ENCODE data around the gene RFX3.

The RFX3 gene

GRCh38 chr9:3268223-3268622, 257.6 kb downstream of the RFX3 start:
- no peak for DNase-seq

- DNase-seq: no peak
Measured at GRCh38 chr9:3263698-3264097, 262.1 kb downstream of the RFX3 start.

GRCh38 chr9:3262826-3263529, 262.8 kb downstream of the RFX3 start:
- no peak for DNase-seq

GRCh38 chr9:3261484-3261883, 264.3 kb downstream of the RFX3 start:
- no peak for DNase-seq

GRCh38 chr9:3256571-3257330, 269.1 kb downstream of the RFX3 start:
- no peak for DNase-seq

GRCh38 chr9:3251309-3251708, 274.5 kb downstream of the RFX3 start:
- no peak for DNase-seq

GRCh38 chr9:3250741-3251140, 275.1 kb downstream of the RFX3 start:
- DNase-seq: no peak

- no peak for DNase-seq
Measured at GRCh38 chr9:3247211-3247610, 278.6 kb downstream of the RFX3 start.

- DNase-seq: no peak
Measured at GRCh38 chr9:3246241-3246640, 279.6 kb downstream of the RFX3 start.

GRCh38 chr9:3244963-3245653, 280.7 kb downstream of the RFX3 start:
- no peak for DNase-seq

- DNase-seq: no peak
Measured at GRCh38 chr9:3243683-3244082, 282.1 kb downstream of the RFX3 start.

GRCh38 chr9:3241290-3241689, 284.5 kb downstream of the RFX3 start:
- DNase-seq: no peak

GRCh38 chr9:3240656-3241268, 285.0 kb downstream of the RFX3 start:
- DNase-seq: no peak

- DNase-seq: no peak
Measured at GRCh38 chr9:3239240-3239639, 286.6 kb downstream of the RFX3 start.

- DNase-seq: no peak
Measured at GRCh38 chr9:3238236-3238635, 287.6 kb downstream of the RFX3 start.

- no peak for DNase-seq
Measured at GRCh38 chr9:3237121-3237520, 288.7 kb downstream of the RFX3 start.

- no peak for DNase-seq
Measured at GRCh38 chr9:3235497-3235896, 290.3 kb downstream of the RFX3 start.

- DNase-seq: no peak
Measured at GRCh38 chr9:3224931-3225330, 300.9 kb downstream of the RFX3 start.

- no peak for DNase-seq
Measured at GRCh38 chr9:3215658-3216057, 310.1 kb downstream of the RFX3 start.

GRCh38 chr9:3214741-3215140, 311.1 kb downstream of the RFX3 start:
- DNase-seq: no peak

- no peak for DNase-seq
Measured at GRCh38 chr9:3205421-3206095, 320.2 kb downstream of the RFX3 start.

GRCh38 chr9:3200331-3200774, 325.4 kb downstream of the RFX3 start:
- DNase-seq: no peak

GRCh38 chr9:3193791-3194190, 332.0 kb downstream of the RFX3 start:
- no peak for DNase-seq

All from activated gamma-delta T cell (primary cell).